WTC11 (cell line): ENCODE measurements around the gene PELI3. TPM values are rescaled to one million over a fixed set of nuclear protein-coding genes. Genes with fewer than 3 reads are reported as not detected.

Experiments used
- ATAC-seq: fragments of 200-7000 bp; cut with Tn5 transposase; 2 replicates; pipeline ENCODE4 v1.10.0; 2021; ENCODE audit warnings: mild to moderate bottlenecking, moderate library complexity
- CTCF ChIA-PET: fragments of 300-600 bp; sonication (Branson Sonifier 250); formaldehyde crosslinking; loops from one replicate; lab custom pipeline; 2021; ENCODE audit warnings: antibody characterized with exemption; lab: Charles Lee
- POLR2A ChIA-PET: fragments of 350-600 bp; sonication (Branson Sonifier 250); formaldehyde crosslinking; loops from one replicate; lab custom pipeline; 2021; ENCODE audit warnings: antibody characterized with exemption; lab: Charles Lee
- DNase-seq: peaks from one replicate; pipeline ENCODE4 v3.0.0; 2021; ENCODE audit warnings: low spot score
- H3K27ac Mint-ChIP-seq: 2 replicates; pipeline ENCODE4 v1.8.0; 2021; ENCODE audit warnings: mixed read lengths
- H3K27me3 Mint-ChIP-seq: 2 replicates; pipeline ENCODE4 v1.8.0; 2021; ENCODE audit warnings: low read depth, mild to moderate bottlenecking, moderate library complexity, mixed read lengths
- H3K36me3 Mint-ChIP-seq: 2 replicates; pipeline ENCODE4 v1.8.0; 2021; ENCODE audit warnings: mixed read lengths
- H3K4me1 Mint-ChIP-seq: 2 replicates; pipeline ENCODE4 v1.8.0; 2022; ENCODE audit warnings: mixed read lengths
- H3K4me3 Mint-ChIP-seq: 2 replicates; pipeline ENCODE4 v1.8.0; 2021; ENCODE audit warnings: mild to moderate bottlenecking, moderate library complexity, mixed read lengths
- H3K9me3 Mint-ChIP-seq: 2 replicates; pipeline ENCODE4 v1.8.0; 2021; ENCODE audit warnings: mixed read lengths
- AFF4 ChIP-seq: sonication (generic); formaldehyde crosslinking; IDR thresholded peaks from 2 replicates; pipeline ENCODE4 v1.8.1; 2023; ENCODE audit warnings: mild to moderate bottlenecking, missing genetic modification reagents, borderline replicate concordance
- CDX4 ChIP-seq: fragments of 250-450 bp; sonication (Bioruptor Pico); IDR thresholded peaks from 2 replicates; pipeline ENCODE4 v1.9.0; 2021; ENCODE audit warnings: moderate library complexity, mild to moderate bottlenecking, inconsistent platforms, borderline replicate concordance
- CREM ChIP-seq: sonication (generic); formaldehyde crosslinking; IDR thresholded peaks from 2 replicates; pipeline ENCODE4 v1.8.1; 2022; ENCODE audit warnings: mild to moderate bottlenecking, missing genetic modification reagents, moderate library complexity
- CTCF ChIP-seq: fragments of 200-600 bp; IDR thresholded peaks from 2 replicates; pipeline ENCODE4 v1.8.0; 2022; ENCODE audit warnings: antibody characterized with exemption
- E2F1 ChIP-seq: sonication (generic); formaldehyde crosslinking; IDR thresholded peaks from 2 replicates; pipeline ENCODE4 v1.8.0; 2022; ENCODE audit warnings: mild to moderate bottlenecking, missing genetic modification reagents
- ERG ChIP-seq: fragments of 250-450 bp; sonication (Bioruptor Pico); IDR thresholded peaks from 2 replicates; pipeline ENCODE4 v1.8.0; 2021; ENCODE audit warnings: mild to moderate bottlenecking
- ESRRA ChIP-seq: sonication (generic); formaldehyde crosslinking; IDR thresholded peaks from 2 replicates; pipeline ENCODE4 v1.8.1; 2022; ENCODE audit warnings: mild to moderate bottlenecking, missing genetic modification reagents, borderline replicate concordance
- ETV6 ChIP-seq: sonication (generic); formaldehyde crosslinking; IDR thresholded peaks from 2 replicates; pipeline ENCODE4 v1.8.1; 2022; ENCODE audit warnings: mild to moderate bottlenecking, missing genetic modification reagents
- FOXK1 ChIP-seq: sonication (generic); formaldehyde crosslinking; IDR thresholded peaks from 2 replicates; pipeline ENCODE4 v1.8.0; 2022; ENCODE audit warnings: mild to moderate bottlenecking, moderate library complexity, missing genetic modification reagents
- GRHL2 ChIP-seq: fragments of 250-450 bp; sonication (Bioruptor Pico); IDR thresholded peaks from 2 replicates; pipeline ENCODE4 v1.8.0; 2022; ENCODE audit warnings: mild to moderate bottlenecking, moderate library complexity; ENCODE audit not compliant: insufficient replicate concordance, severe bottlenecking
- IRF1 ChIP-seq: sonication (generic); formaldehyde crosslinking; IDR thresholded peaks from 2 replicates; pipeline ENCODE4 v1.8.0; 2023; ENCODE audit warnings: missing genetic modification reagents
- MLX ChIP-seq: sonication (generic); formaldehyde crosslinking; IDR thresholded peaks from 2 replicates; pipeline ENCODE4 v1.8.1; 2023; ENCODE audit warnings: mild to moderate bottlenecking, missing genetic modification reagents, moderate library complexity
- PRRX2 ChIP-seq: fragments of 250-450 bp; sonication (Bioruptor Pico); IDR thresholded peaks from 2 replicates; pipeline ENCODE4 v1.8.0; 2021; ENCODE audit warnings: mild to moderate bottlenecking
- SMAD4 ChIP-seq: sonication (generic); formaldehyde crosslinking; IDR thresholded peaks from 2 replicates; pipeline ENCODE4 v1.8.0; 2022; ENCODE audit warnings: mild to moderate bottlenecking, missing genetic modification reagents
- SOX15 ChIP-seq: fragments of 250-450 bp; sonication (Bioruptor Pico); IDR thresholded peaks from 2 replicates; pipeline ENCODE4 v1.9.0; 2021; ENCODE audit warnings: mild to moderate bottlenecking
- STAT6 ChIP-seq: sonication (generic); formaldehyde crosslinking; conservative IDR thresholded peaks from 2 replicates; pipeline ENCODE4 v1.8.1; 2023; ENCODE audit warnings: mild to moderate bottlenecking, low read depth, missing genetic modification reagents, moderate library complexity
- TCF7 ChIP-seq: sonication (generic); formaldehyde crosslinking; IDR thresholded peaks from 2 replicates; pipeline ENCODE4 v1.8.0; 2022; ENCODE audit warnings: mild to moderate bottlenecking, low read depth, missing genetic modification reagents, moderate library complexity
- ZNF281 ChIP-seq: sonication (generic); formaldehyde crosslinking; IDR thresholded peaks from 2 replicates; pipeline ENCODE4 v1.8.0; 2023; ENCODE audit warnings: mild to moderate bottlenecking, missing genetic modification reagents
- total RNA-seq: library from RNA; stranded (reverse); gene quantifications from 3 replicates; pipeline ENCODE4 v1.2.3, GENCODE V29; 2021

The PELI3 gene
- total RNA-seq, 1 experiment from 2014 or later = 7.8 TPM

- no peak for TF ChIP-seq CTCF
- TF ChIP-seq E2F1 (CRISPR knock-in tag) = no peak
- no peak for TF ChIP-seq MLX
- no peak for TF ChIP-seq ERG (CRISPR knock-in tag)
- no peak for TF ChIP-seq ESRRA (CRISPR knock-in tag)
- no peak for TF ChIP-seq SOX15 (CRISPR knock-in tag)
- TF ChIP-seq FOXK1 (CRISPR knock-in tag) = no peak
- TF ChIP-seq CDX4 (CRISPR knock-in tag) = no peak
These were observed 2.0 kb downstream of the PELI3 start (continued) for GRCh38 chr11:66468691-66469090.

- no peak overlapping the region for H3K27ac Mint-ChIP-seq
- POLR2A ChIA-PET = interaction anchor here (0.7 to 2.8 kb wide), 2 partner anchors 11 to 12 kb away, joined by 7 to 8 read pairs; partner anchors contain the start of gene DPP3
- H3K36me3 Mint-ChIP-seq = peaks cover 2% of the 10 kb centered on the region; the same call in 1 of the 2 replicates
- H3K4me3 Mint-ChIP-seq = no peak overlapping the region
- no peaks in the 10 kb centered on the region; the same call in 1 of the 2 replicates for H3K27me3 Mint-ChIP-seq
- no peak for DNase-seq
- no peaks in the 10 kb centered on the region for H3K9me3 Mint-ChIP-seq
- peaks cover 41% of the 10 kb centered on the region for H3K4me1 Mint-ChIP-seq
- CTCF ChIA-PET = interaction anchor here (0.7 to 2.9 kb wide), 8 partner anchors 9 to 209 kb away, joined by 3 to 13 read pairs (median 7); partner anchors contain the start of genes DPP3 and MRPL11
- no peak for ATAC-seq
- TF ChIP-seq CREM (CRISPR knock-in tag) (no peak), GRHL2 (no peak), FOXK1 (CRISPR knock-in tag) (no peak), E2F1 (CRISPR knock-in tag) (no peak), ETV6 (CRISPR knock-in tag) (no peak), TCF7 (no peak), ZNF281 (CRISPR knock-in tag) (no peak), AFF4 (CRISPR knock-in tag) (no peak), PRRX2 (no peak), IRF1 (CRISPR knock-in tag) (no peak), STAT6 (CRISPR knock-in tag) (no peak), SMAD4 (CRISPR knock-in tag) (no peak)
These were observed 2.7 kb downstream of the PELI3 start for GRCh38 chr11:66469441-66469840.
